HepG2 (cell line): Measurements from ENCODE around the gene HCLS1. TPM values are rescaled to one million over a fixed set of nuclear protein-coding genes. Genes with fewer than 3 reads are reported as not detected.

Experiments
- ATAC-seq: fragments of 200-7000 bp; cut with Tn5 transposase; 3 replicates; pipeline ENCODE4 v1.9.1; 2020; ENCODE audit warnings: mild to moderate bottlenecking, moderate library complexity
- BruUV-seq: library from RNA; stranded (reverse); fragments of 400-500 nt; replicated peaks from 2 replicates; lab custom pipeline; 2021; lab: Mats Ljungman, UMichigan
- CTCF ChIA-PET: fragments of 300-600 bp; formaldehyde crosslinking; extraction: SDS; loops from one replicate; lab custom pipeline; 2021; ENCODE audit warnings: low total read pairs, inconsistent platforms, low intra/inter-chr PET ratio; lab: Yijun Ruan, JAX
- POLR2A ChIA-PET: fragments of 350-600 bp; sonication (Branson Sonifier 250); formaldehyde crosslinking; loops from one replicate; lab custom pipeline; 2020; ENCODE audit warnings: antibody characterized with exemption, inconsistent platforms; lab: Yijun Ruan, JAX
- DNase-seq: peaks from one replicate; pipeline ENCODE4 v3.0.0-alpha.2; 2015; ENCODE audit warnings: low spot score
- FAIRE-seq: peaks from 3 replicates; lab custom pipeline; 2011; peaks lifted over from hg19 to GRCh38; lab: Jason Lieb, UNC
- H2AFZ ChIP-seq: one replicate; pipeline ENCODE4 v1.6.1; 2011; ENCODE audit warnings: low read length, inconsistent platforms
- H3K27ac ChIP-seq: fragments of 300-600 bp; 3 replicates; pipeline ENCODE4 v1.8.0; 2011; ENCODE audit warnings: mixed run types, mild to moderate bottlenecking, mixed read lengths, low read length, inconsistent platforms; ENCODE audit not compliant: insufficient read depth; ENCODE audit errors: extremely low read length
- H3K27me3 ChIP-seq, 2 experiments: fragments of 200-600 bp in 1 of 2; 2 replicates in 1 of 2; 3 replicates in 1 of 2; pipeline versions ENCODE4 v1.6.0 to v1.8.0; 2011; ENCODE audit warnings: low read length in 2 of 2, mild to moderate bottlenecking in 2 of 2, moderate library complexity in 2 of 2, inconsistent platforms in 1 of 2; ENCODE audit not compliant: insufficient read depth in 2 of 2, control insufficient read depth in 1 of 2
- H3K36me3 ChIP-seq, 2 experiments: fragments of 200-600 bp in 1 of 2; replicated peaks in 1 of 2; 2 replicates in 1 of 2; 3 replicates in 1 of 2; pipeline versions ENCODE4 v1.5.1 to v1.8.0; 2011; ENCODE audit warnings: low read length in 2 of 2, inconsistent platforms in 1 of 2; ENCODE audit not compliant: insufficient read depth in 2 of 2, control insufficient read depth in 1 of 2
- H3K4me1 ChIP-seq: 2 replicates; pipeline ENCODE4 v1.5.1; 2012; ENCODE audit warnings: low read length, inconsistent platforms; ENCODE audit not compliant: insufficient read depth
- H3K4me2 ChIP-seq: 2 replicates; pipeline ENCODE4 v1.6.0; 2011; ENCODE audit warnings: low read depth, low read length, inconsistent platforms
- H3K4me3 ChIP-seq, 3 experiments: fragments of 200-600 bp in 1 of 3; sonication (generic), shearing (Covaris generic) in 1 of 3; replicated peaks in 1 of 3; 2 replicates each; pipeline ENCODE4 v1.5.1; 2011 to 2016; ENCODE audit warnings: low read length in 3 of 3, inconsistent platforms in 2 of 3, low read depth in 2 of 3, mild to moderate bottlenecking in 2 of 3, control low read depth in 1 of 3, mixed read lengths in 1 of 3; ENCODE audit not compliant: insufficient read depth in 1 of 3
- H3K79me2 ChIP-seq: one replicate; pipeline ENCODE4 v1.6.1; 2011; ENCODE audit warnings: low read length, inconsistent platforms; ENCODE audit not compliant: insufficient read depth
- H3K9ac ChIP-seq: 2 replicates; pipeline ENCODE4 v1.6.0; 2011; ENCODE audit warnings: mild to moderate bottlenecking, low read depth, low read length, inconsistent platforms; ENCODE audit not compliant: insufficient read depth
- H3K9me3 ChIP-seq: 2 replicates; pipeline ENCODE4 v1.5.1; 2012; ENCODE audit warnings: mild to moderate bottlenecking, low read length
- H4K20me1 ChIP-seq: 2 replicates; pipeline ENCODE4 v1.6.0; 2011; ENCODE audit warnings: inconsistent platforms, mild to moderate bottlenecking, low read length, moderate library complexity; ENCODE audit not compliant: insufficient read depth
- ATF1 ChIP-seq: IDR thresholded peaks from 2 replicates; pipeline ENCODE4 v1.6.1; 2016; ENCODE audit warnings: mild to moderate bottlenecking, control low read depth
- ETV5 ChIP-seq: IDR thresholded peaks from 2 replicates; pipeline ENCODE4 v1.6.1; 2018; ENCODE audit warnings: missing biosample characterization, missing genetic modification reagents, inconsistent platforms, borderline replicate concordance
- GPN1 ChIP-seq: sonication (generic); formaldehyde crosslinking; IDR thresholded peaks from 2 replicates; pipeline ENCODE4 v1.5.1; 2020; ENCODE audit warnings: missing genetic modification reagents, borderline replicate concordance
- MAX ChIP-seq: IDR thresholded peaks from 2 replicates; pipeline ENCODE4 v1.6.1; 2012; ENCODE audit warnings: inconsistent platforms
- MED13 ChIP-seq: sonication (generic); formaldehyde crosslinking; IDR thresholded peaks from 2 replicates; pipeline ENCODE4 v1.5.0; 2020; ENCODE audit warnings: missing genetic modification reagents
- MTERF4 ChIP-seq: sonication (generic); formaldehyde crosslinking; IDR thresholded peaks from 2 replicates; pipeline ENCODE4 v1.8.0; 2023; ENCODE audit warnings: mild to moderate bottlenecking, missing genetic modification reagents
- SIN3B ChIP-seq: fragments of 150-350 bp; IDR thresholded peaks from 2 replicates; pipeline ENCODE4 v1.6.1; 2014; ENCODE audit warnings: low read length
- SMYD3 ChIP-seq: sonication (generic); formaldehyde crosslinking; IDR thresholded peaks from 2 replicates; pipeline ENCODE4 v1.8.1; 2023; ENCODE audit warnings: mild to moderate bottlenecking, missing genetic modification reagents
- SP5 ChIP-seq: IDR thresholded peaks from 2 replicates; pipeline ENCODE4 v1.6.1; 2016; ENCODE audit warnings: low read depth, borderline replicate concordance
- SUZ12 ChIP-seq: fragments of 150-350 bp; IDR thresholded peaks from 2 replicates; pipeline ENCODE4 v1.6.1; 2014; ENCODE audit warnings: low read depth, low read length
- ZBTB33 ChIP-seq: sonication (generic); formaldehyde crosslinking; IDR thresholded peaks from 2 replicates; pipeline ENCODE4 v1.4.0; 2020; ENCODE audit warnings: missing genetic modification reagents
- ZNF274 ChIP-seq: sonication (generic); formaldehyde crosslinking; IDR thresholded peaks from 2 replicates; pipeline ENCODE4 v1.5.1; 2020; ENCODE audit warnings: mild to moderate bottlenecking, missing genetic modification reagents
- ZNF337 ChIP-seq: sonication (generic); formaldehyde crosslinking; IDR thresholded peaks from 2 replicates; pipeline ENCODE4 v1.5.1; 2020; ENCODE audit warnings: missing genetic modification reagents, low read depth, mild to moderate bottlenecking, borderline replicate concordance
- ZNF674 ChIP-seq: sonication (generic); formaldehyde crosslinking; IDR thresholded peaks from 2 replicates; pipeline ENCODE4 v1.5.0; 2020; ENCODE audit warnings: low read depth, mild to moderate bottlenecking, missing genetic modification reagents
- ZNF768 ChIP-seq: sonication (generic); formaldehyde crosslinking; IDR thresholded peaks from 2 replicates; pipeline ENCODE4 v1.4.0; 2020; ENCODE audit warnings: missing genetic modification reagents
- ZNF788 ChIP-seq: sonication (generic); formaldehyde crosslinking; IDR thresholded peaks from 2 replicates; pipeline ENCODE4 v1.5.0; 2020; ENCODE audit warnings: mild to moderate bottlenecking, missing genetic modification reagents, borderline replicate concordance
- WGBS: methylation state at CpG from one replicate; pipeline ENCODE4 v1.1.6; 2017; ENCODE audit warnings: low lambda C conversion rate; 5-methylcytosine and 5-hydroxymethylcytosine counted together
- in situ Hi-C: cut with HindIII; loops from 2 replicates; pipeline ENCODE4 v1.10.0; 2017; ENCODE audit warnings: low pct_unique_long_range_greater_than_20kb; ENCODE audit not compliant: extremely low pct_ligation_motif_present
- intact Hi-C: fragments of 100-400 bp; cut with micrococcal nuclease; formaldehyde crosslinking; loops from one replicate; pipeline ENCODE4 v1.10.0; 2022; ENCODE audit not compliant: unreplicated experiment
- polyA plus RNA-seq, 8 experiments: library from polyadenylated mRNA; depleted of rRNA in 3 of 8; stranded (reverse) in 7 of 8; unstranded in 1 of 8; fragments of >200 nt; fragmentation: Illumina TruSeq in 4 of 8; extraction: Trizol in 4 of 8; gene quantifications; 2 replicates each; pipeline versions ENCODE4 v1.2.1 to v1.2.3, GENCODE V29; 2011 to 2016; ENCODE audit warnings: low read depth in 4 of 8, missing spikeins in 1 of 8, mixed read lengths in 1 of 8; ENCODE audit not compliant: insufficient read depth in 1 of 8
- total RNA-seq, 5 experiments: library from RNA; depleted of rRNA; stranded (reverse); fragments of >200 nt; fragmentation: Illumina TruSeq; extraction: Trizol; gene quantifications; 2 replicates each; pipeline ENCODE4 v1.2.3, GENCODE V29; 2016; ENCODE audit warnings: low read depth in 1 of 5
- TF ChIP-seq, protein P1 (sequence below): sonication (generic); formaldehyde crosslinking; IDR thresholded peaks from 2 replicates; pipeline ENCODE4 v1.5.1; 2020; ENCODE audit warnings: missing genetic modification reagents, mild to moderate bottlenecking, borderline replicate concordance

Gene HCLS1
- total and polyA plus RNA-seq, 2 of the 13 experiments (the other 11 are each of a cell fraction or from before 2014, with no cell fraction given), result not detected

DNA sequence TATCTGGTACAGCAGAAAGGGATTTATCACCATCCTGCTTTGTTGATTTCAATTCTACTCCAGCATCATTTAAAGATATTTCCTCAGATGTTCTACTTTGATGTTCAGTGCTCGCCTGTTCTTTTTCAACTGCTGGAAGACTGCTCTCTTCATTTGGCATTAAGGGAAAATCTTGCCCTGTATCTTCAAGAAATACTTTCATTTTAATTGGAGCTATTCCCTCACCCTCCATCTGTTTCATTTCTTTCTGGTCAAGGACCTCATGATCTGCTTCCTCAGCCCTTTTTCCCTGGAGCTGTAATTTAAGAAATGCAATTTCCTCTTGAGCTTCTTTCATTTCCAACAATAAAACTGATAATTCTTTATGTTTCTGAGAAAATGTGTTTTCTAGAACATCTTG, 37.8 kb upstream of the HCLS1 start:
- no peak for FAIRE-seq
- ATAC-seq, result no peak
- TF ChIP-seq GPN1 (CRISPR knock-in tag), result no peak
- no peak for TF ChIP-seq ZNF674 (CRISPR knock-in tag)
- TF ChIP-seq MTERF4 (CRISPR knock-in tag), result no peak
- TF ChIP-seq ZNF337, result no peak
- no peak for TF ChIP-seq ZBTB33 (CRISPR knock-in tag)
- TF ChIP-seq MED13 (CRISPR knock-in tag), result no peak
- no peak for TF ChIP-seq MAX
- TF ChIP-seq SUZ12, result no peak
- TF ChIP-seq SMYD3, result no peak
- TF ChIP-seq ATF1 (CRISPR knock-in tag), result no peak
- no peak for TF ChIP-seq ZNF788 (CRISPR knock-in tag)
- no peak for TF ChIP-seq ETV5 (CRISPR knock-in tag)
- TF ChIP-seq SP5, result no peak
- TF ChIP-seq ZNF274 (CRISPR knock-in tag), result no peak
- TF ChIP-seq SIN3B, result no peak
- TF ChIP-seq ZNF768 (CRISPR knock-in tag), result no peak
- TF ChIP-seq, protein P1, sequence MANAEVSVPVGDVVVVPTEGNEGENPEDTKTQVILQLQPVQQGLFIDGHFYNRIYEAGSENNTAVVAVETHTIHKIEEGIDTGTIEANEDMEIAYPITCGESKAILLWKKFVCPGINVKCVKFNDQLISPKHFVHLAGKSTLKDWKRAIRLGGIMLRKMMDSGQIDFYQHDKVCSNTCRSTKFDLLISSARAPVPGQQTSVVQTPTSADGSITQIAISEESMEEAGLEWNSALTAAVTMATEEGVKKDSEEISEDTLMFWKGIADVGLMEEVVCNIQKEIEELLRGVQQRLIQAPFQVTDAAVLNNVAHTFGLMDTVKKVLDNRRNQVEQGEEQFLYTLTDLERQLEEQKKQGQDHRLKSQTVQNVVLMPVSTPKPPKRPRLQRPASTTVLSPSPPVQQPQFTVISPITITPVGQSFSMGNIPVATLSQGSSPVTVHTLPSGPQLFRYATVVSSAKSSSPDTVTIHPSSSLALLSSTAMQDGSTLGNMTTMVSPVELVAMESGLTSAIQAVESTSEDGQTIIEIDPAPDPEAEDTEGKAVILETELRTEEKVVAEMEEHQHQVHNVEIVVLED (CRISPR knock-in tag), result no peak
- Histone ChIP-seq H3K9me3 (no peaks in the 10 kb centered on the region), H3K79me2 (no peaks in the 10 kb centered on the region), H4K20me1 (no peaks in the 10 kb centered on the region), H3K9ac (no peak overlapping the region), H2AFZ (no peak overlapping the region), H3K4me1 (no peaks in the 10 kb centered on the region), H3K4me2 (no peak overlapping the region), H3K36me3 (peaks cover 13 to 74% of the 10 kb centered on the region in 2 experiments), H3K4me3 (no peak overlapping the region), H3K27ac (no peak overlapping the region), H3K27me3 (no peaks in the 10 kb centered on the region)
- intact Hi-C loops (no loop called here), in situ Hi-C loops (no loop called here)
- POLR2A ChIA-PET, result no interaction called here
- 97% methylated on average over 1 of the region's 1 CpG for WGBS
- no peak for DNase-seq
- BruUV-seq, result no TSS peak
- CTCF ChIA-PET, result no interaction called here
